GM19238 (cell line): ENCODE data around the gene SLC6A19.

Experiments
- DNase-seq: peaks from one replicate; pipeline ENCODE4 v3.0.0; 2011; ENCODE audit warnings: low spot score; ENCODE audit not compliant: insufficient read length

SLC6A19 gene

GRCh38 chr5:1208221-1208742 is 6.9 kb downstream of the SLC6A19 start:
- no peak for DNase-seq

- no peak for DNase-seq
These were observed 7.5 kb downstream of the SLC6A19 start for GRCh38 chr5:1208743-1209488.

- no peak for DNase-seq
These were observed 8.1 kb downstream of the SLC6A19 start for GRCh38 chr5:1209489-1209852.

- no peak for DNase-seq
These were observed 8.7 kb downstream of the SLC6A19 start for GRCh38 chr5:1209896-1210776.

- no peak for DNase-seq
These were observed 9.4 kb downstream of the SLC6A19 start for GRCh38 chr5:1210832-1211251.

- no peak for DNase-seq
These were observed 10.3 kb downstream of the SLC6A19 start for GRCh38 chr5:1211701-1212100.

- no peak for DNase-seq
These were observed 10.9 kb downstream of the SLC6A19 start for GRCh38 chr5:1212271-1212670.

GRCh38 chr5:1212881-1213280 is 11.5 kb downstream of the SLC6A19 start:
- no peak for DNase-seq

GRCh38 chr5:1213508-1214162 is 12.2 kb downstream of the SLC6A19 start:
- no peak for DNase-seq

GRCh38 chr5:1214163-1214935 is 13.0 kb downstream of the SLC6A19 start:
- no peak for DNase-seq

- DNase-seq, result no peak
These were observed 13.5 kb downstream of the SLC6A19 start for GRCh38 chr5:1214936-1215220.

GRCh38 chr5:1215320-1216096 is 14.1 kb downstream of the SLC6A19 start:
- no peak for DNase-seq

GRCh38 chr5:1216211-1216917 is 15.0 kb downstream of the SLC6A19 start:
- DNase-seq, result no peak

GRCh38 chr5:1216918-1217295 is 15.5 kb downstream of the SLC6A19 start:
- DNase-seq, result no peak

GRCh38 chr5:1217596-1218206 is 16.3 kb downstream of the SLC6A19 start:
- no peak for DNase-seq

- DNase-seq, result no peak
These were observed 17.1 kb downstream of the SLC6A19 start for GRCh38 chr5:1218351-1219080.

GRCh38 chr5:1219098-1219767 is 17.8 kb downstream of the SLC6A19 start:
- no peak for DNase-seq

GRCh38 chr5:1219768-1220100 is 18.3 kb downstream of the SLC6A19 start:
- DNase-seq, result no peak
